ENCODE data around the gene RLIM.

The RLIM gene

GRCh38 chrX:74603040-74603439, 11.4 kb downstream of the RLIM start:
- no peak for DNase-seq (ENCODE audit: low spot score)
- no peak overlapping the region for H3K4me3 ChIP-seq
- no peak overlapping the region for H3K27ac ChIP-seq
- TF ChIP-seq, protein P1, sequence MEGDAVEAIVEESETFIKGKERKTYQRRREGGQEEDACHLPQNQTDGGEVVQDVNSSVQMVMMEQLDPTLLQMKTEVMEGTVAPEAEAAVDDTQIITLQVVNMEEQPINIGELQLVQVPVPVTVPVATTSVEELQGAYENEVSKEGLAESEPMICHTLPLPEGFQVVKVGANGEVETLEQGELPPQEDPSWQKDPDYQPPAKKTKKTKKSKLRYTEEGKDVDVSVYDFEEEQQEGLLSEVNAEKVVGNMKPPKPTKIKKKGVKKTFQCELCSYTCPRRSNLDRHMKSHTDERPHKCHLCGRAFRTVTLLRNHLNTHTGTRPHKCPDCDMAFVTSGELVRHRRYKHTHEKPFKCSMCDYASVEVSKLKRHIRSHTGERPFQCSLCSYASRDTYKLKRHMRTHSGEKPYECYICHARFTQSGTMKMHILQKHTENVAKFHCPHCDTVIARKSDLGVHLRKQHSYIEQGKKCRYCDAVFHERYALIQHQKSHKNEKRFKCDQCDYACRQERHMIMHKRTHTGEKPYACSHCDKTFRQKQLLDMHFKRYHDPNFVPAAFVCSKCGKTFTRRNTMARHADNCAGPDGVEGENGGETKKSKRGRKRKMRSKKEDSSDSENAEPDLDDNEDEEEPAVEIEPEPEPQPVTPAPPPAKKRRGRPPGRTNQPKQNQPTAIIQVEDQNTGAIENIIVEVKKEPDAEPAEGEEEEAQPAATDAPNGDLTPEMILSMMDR (IDR thresholded peaks at IDR 0.05) = no peak

- TF ChIP-seq, protein P1 (IDR thresholded peaks at IDR 0.05) = no peak
Observed at GRCh38 chrX:74602142-74602541, 12.3 kb downstream of the RLIM start.

GRCh38 chrX:74593593-74593992, 20.8 kb downstream of the RLIM start:
- Histone ChIP-seq H3K27ac (no peak overlapping the region), H3K4me3 (no peak overlapping the region)
- TF ChIP-seq, protein P1 (IDR thresholded peaks at IDR 0.05) = no peak
- DNase-seq (ENCODE audit: low spot score) = no peak

More at GRCh38 chrX:74602142-74602541, 12.3 kb downstream of the RLIM start:
- no peak for DNase-seq (ENCODE audit: low spot score)
- H3K27ac ChIP-seq = no peak overlapping the region
- no peak overlapping the region for H3K4me3 ChIP-seq

DNA sequence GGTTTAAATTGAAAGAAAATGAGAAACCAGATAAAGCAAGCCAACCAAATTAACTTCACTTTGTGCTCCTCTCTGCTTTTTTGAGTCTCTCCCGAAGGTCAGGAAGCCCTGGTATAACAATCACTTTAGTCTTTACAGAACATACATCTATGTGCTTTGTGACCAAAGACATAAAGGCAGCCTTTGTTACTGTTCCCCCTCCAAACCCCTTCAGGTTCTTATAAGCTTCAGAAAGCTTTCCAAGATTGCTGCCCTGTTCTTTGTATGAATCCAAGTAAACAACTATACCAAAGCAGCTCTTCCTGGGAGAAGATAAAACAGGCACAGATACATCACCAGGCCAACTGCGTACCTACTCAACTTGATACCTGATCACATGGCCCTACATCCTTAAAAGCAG, 28.7 kb downstream of the RLIM start:
- Histone ChIP-seq H3K4me3 (no peak overlapping the region), H3K27ac (no peak overlapping the region)
- TF ChIP-seq, protein P1 (IDR thresholded peaks at IDR 0.05) = no peak
- DNase-seq (ENCODE audit: low spot score) = no peak

- DNase-seq (ENCODE audit: low spot score) = no peak
- TF ChIP-seq, protein P1 (IDR thresholded peaks at IDR 0.05) = no peak
- no peak overlapping the region for H3K27ac ChIP-seq
- H3K4me3 ChIP-seq = no peak overlapping the region
Observed at GRCh38 chrX:74579597-74580198, 34.7 kb downstream of the RLIM start.

DNA sequence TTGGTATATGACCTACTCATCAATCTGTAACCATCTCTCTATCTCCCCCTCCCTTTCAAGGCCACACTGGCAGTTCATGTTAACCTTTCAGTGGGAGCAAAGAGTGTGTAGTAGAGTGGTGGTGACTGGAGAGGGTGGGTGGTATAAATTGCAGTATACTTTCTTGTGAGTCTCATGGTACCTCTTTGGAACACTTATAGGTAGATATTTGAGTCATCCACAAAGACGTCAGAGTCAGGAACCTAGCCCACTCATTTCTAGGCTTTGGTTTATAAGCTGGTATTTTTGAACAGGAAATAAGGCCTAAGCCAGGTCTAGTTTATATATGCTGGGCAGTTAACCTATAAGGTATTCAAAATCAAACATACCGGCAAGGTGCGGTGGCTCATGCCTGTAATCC, 36.3 kb downstream of the RLIM start:
- TF ChIP-seq, protein P1 (IDR thresholded peaks at IDR 0.05) = no peak
- DNase-seq (ENCODE audit: low spot score) = no peak
- H3K27ac ChIP-seq = no peak overlapping the region
- no peak overlapping the region for H3K4me3 ChIP-seq

- TF ChIP-seq, protein P1 (IDR thresholded peaks at IDR 0.05) = no peak
- Histone ChIP-seq H3K4me3 (no peak overlapping the region), H3K27ac (no peak overlapping the region)
- no peak for DNase-seq (ENCODE audit: low spot score)
Observed at GRCh38 chrX:74557378-74557777, 57.0 kb downstream of the RLIM start.

Data from coronary artery (tissue), 2 donors.